K562 (cell line): ENCODE results near the gene APP. TPM values are rescaled to one million over a fixed set of nuclear protein-coding genes. Genes with fewer than 3 reads are reported as not detected.

Experiments
- ATAC-seq: fragments of 200-7000 bp; cut with Tn5 transposase; 3 replicates; pipeline ENCODE4 v1.9.1; 2020; ENCODE audit warnings: moderate library complexity
- BruUV-seq: library from RNA; stranded (reverse); fragments of 400-500 nt; replicated peaks from 2 replicates; lab custom pipeline; 2021; lab: Mats Ljungman, UMichigan
- CTCF ChIA-PET: fragments of 300-600 bp; formaldehyde crosslinking; extraction: SDS; loops from one replicate; lab custom pipeline; 2021; ENCODE audit warnings: low intra/inter-chr PET ratio; lab: Yijun Ruan, JAX
- POLR2A ChIA-PET: fragments of 300-600, 350-650 bp; sonication (Branson Sonifier 250); formaldehyde crosslinking; extraction: SDS; loops from one replicate; lab custom pipeline; 2021; ENCODE audit warnings: antibody characterized with exemption, inconsistent platforms; lab: Yijun Ruan, JAX
- DNase-seq, 4 experiments: peaks; one replicate each; pipeline versions ENCODE4 v3.0.0 to v3.0.0-alpha.2; 2011 to 2018; ENCODE audit warnings: low spot score in 3 of 4, mixed read lengths in 3 of 4; ENCODE audit errors: extremely low read depth in 1 of 4
- FAIRE-seq: peaks from 2 replicates; lab custom pipeline; 2011; peaks lifted over from hg19 to GRCh38; lab: Jason Lieb, UNC
- H2AFZ ChIP-seq: 2 replicates; pipeline ENCODE4 v1.6.0; 2011; ENCODE audit warnings: low read depth, low read length, control low read depth, inconsistent platforms
- H3K27ac ChIP-seq: fragments of 200-600 bp; 3 replicates; pipeline ENCODE4 v1.8.0; 2011; ENCODE audit warnings: low read depth, mild to moderate bottlenecking, control low read depth, inconsistent platforms, low read length, moderate library complexity, mixed read lengths; ENCODE audit errors: extremely low read depth
- H3K27me3 ChIP-seq, 2 experiments: fragments of 300-600 bp in 1 of 2; 2 replicates in 1 of 2; 3 replicates in 1 of 2; pipeline versions ENCODE4 v1.6.0 to v1.8.0; 2011; ENCODE audit warnings: inconsistent platforms in 2 of 2, low read length in 2 of 2, mild to moderate bottlenecking in 1 of 2, mixed read lengths in 1 of 2, moderate library complexity in 1 of 2; ENCODE audit not compliant: control insufficient read depth in 2 of 2, insufficient read depth in 2 of 2
- H3K36me3 ChIP-seq: fragments of 300-600 bp; 3 replicates; pipeline ENCODE4 v1.8.0; 2011; ENCODE audit warnings: mild to moderate bottlenecking, low read length, inconsistent platforms; ENCODE audit not compliant: control insufficient read depth, insufficient read depth
- H3K4me1 ChIP-seq, 2 experiments: fragments of 200-600 bp in 1 of 2; replicated peaks in 1 of 2; 2 replicates in 1 of 2; 3 replicates in 1 of 2; pipeline versions ENCODE4 v1.5.1 to v1.8.0; 2011; ENCODE audit warnings: inconsistent platforms in 2 of 2, low read length in 2 of 2, mild to moderate bottlenecking in 1 of 2, mixed read lengths in 1 of 2, moderate library complexity in 1 of 2; ENCODE audit not compliant: control insufficient read depth in 2 of 2, insufficient read depth in 2 of 2
- H3K4me2 ChIP-seq: 2 replicates; pipeline ENCODE4 v1.6.1; 2011; ENCODE audit warnings: low read length, control low read depth, inconsistent platforms, mixed read lengths; ENCODE audit not compliant: insufficient read depth
- H3K4me3 ChIP-seq: fragments of 200-600 bp; sonication (generic), shearing (Covaris generic); 2 replicates; pipeline ENCODE4 v1.5.1; 2016; ENCODE audit warnings: control low read depth, inconsistent platforms
- H3K79me2 ChIP-seq: fragments of 200-600 bp; 3 replicates; pipeline ENCODE4 v1.8.0; 2011; ENCODE audit warnings: low read length, inconsistent platforms; ENCODE audit not compliant: control insufficient read depth, insufficient read depth
- H3K9ac ChIP-seq, 2 experiments: 2 replicates each; pipeline versions ENCODE4 v1.6.0 to v1.6.1; 2011; ENCODE audit warnings: low read depth in 2 of 2, low read length in 2 of 2, control low read depth in 1 of 2, inconsistent platforms in 1 of 2, mild to moderate bottlenecking in 1 of 2, mixed read lengths in 1 of 2; ENCODE audit not compliant: insufficient read depth in 1 of 2
- H3K9me1 ChIP-seq: one replicate; pipeline ENCODE4 v1.6.0; 2011; ENCODE audit warnings: inconsistent platforms, mild to moderate bottlenecking, low read length, moderate library complexity; ENCODE audit not compliant: control insufficient read depth, insufficient read depth
- H3K9me3 ChIP-seq: replicated peaks from 2 replicates; pipeline ENCODE4 v1.5.1; 2011; ENCODE audit warnings: low read depth, low read length, inconsistent platforms; ENCODE audit not compliant: control insufficient read depth, insufficient read depth
- H4K20me1 ChIP-seq: replicated peaks from 2 replicates; pipeline ENCODE4 v1.6.1; 2011; ENCODE audit warnings: low read length, inconsistent platforms, mixed read lengths; ENCODE audit not compliant: control insufficient read depth, insufficient read depth
- ASH1L ChIP-seq: fragments of 450-650 bp; IDR thresholded peaks from 2 replicates; pipeline ENCODE4 v1.6.1; 2018; ENCODE audit warnings: borderline replicate concordance, mild to moderate bottlenecking, low read depth; ENCODE audit not compliant: partially characterized antibody
- CLOCK ChIP-seq: fragments of 250-450 bp; sonication (Bioruptor Pico); IDR thresholded peaks from 2 replicates; pipeline ENCODE4 v1.4.0; 2020; ENCODE audit warnings: mild to moderate bottlenecking, moderate library complexity, borderline replicate concordance
- EP300 ChIP-seq: IDR thresholded peaks from 2 replicates; pipeline ENCODE4 v1.6.1; 2012; ENCODE audit warnings: low read length, improper control_type of control experiment
- PHB ChIP-seq: fragments of 250-450 bp; sonication (Bioruptor Pico); IDR thresholded peaks from 2 replicates; pipeline ENCODE4 v1.5.0; 2021
- PTRF ChIP-seq: fragments of 450-650 bp; IDR thresholded peaks from 2 replicates; pipeline ENCODE4 v1.6.1; 2016; ENCODE audit warnings: mild to moderate bottlenecking, missing genetic modification characterization, missing compliant biosample characterization
- RNF219 ChIP-seq: fragments of 250-450 bp; sonication (Bioruptor Pico); IDR thresholded peaks from 2 replicates; pipeline ENCODE4 v1.5.0; 2022; ENCODE audit warnings: mild to moderate bottlenecking
- ZBTB33 ChIP-seq: sonication (generic); formaldehyde crosslinking; IDR thresholded peaks from 2 replicates; pipeline ENCODE4 v1.8.1; 2023; ENCODE audit warnings: mild to moderate bottlenecking, missing genetic modification reagents
- ZNF75A ChIP-seq: fragments of 450-650 bp; formaldehyde crosslinking; IDR thresholded peaks from 2 replicates; pipeline ENCODE4 v1.4.0; 2020; ENCODE audit warnings: mild to moderate bottlenecking
- WGBS: fragments of 100-300 bp; shearing (Covaris generic); methylation state at CpG from one replicate; pipeline ENCODE4 v1.1.6; 2016; ENCODE audit warnings: low coverage, mixed read lengths; ENCODE audit not compliant: insufficient coverage; ENCODE audit errors: missing lambda C conversion rate; 5-methylcytosine and 5-hydroxymethylcytosine counted together
- in situ Hi-C: fragments of 300-500 bp; cut with MboI; formaldehyde crosslinking; loops from 4 replicates; pipeline ENCODE4 v1.15.0; 2018; ENCODE audit warnings: inconsistent platforms, mixed read lengths
- intact Hi-C: fragments of 100-400 bp; cut with micrococcal nuclease; formaldehyde crosslinking; loops from 2 replicates; pipeline ENCODE4 v1.14.2; 2022
- polyA plus RNA-seq, 8 experiments: library from polyadenylated mRNA; depleted of rRNA in 4 of 8; stranded (reverse) in 5 of 8; unstranded in 3 of 8; fragments of >200 nt; fragmentation: Nextera tagmentation in 2 of 8; fragmentation: Illumina TruSeq in 1 of 8; extraction: Ambion mirVana in 2 of 8; extraction: Trizol in 1 of 8; gene quantifications; 2 replicates each; pipeline versions ENCODE4 v1.2.1 to v1.2.3, GENCODE V29; 2011 to 2014; ENCODE audit warnings: inconsistent platforms in 1 of 8, missing spikeins in 1 of 8
- total RNA-seq, 7 experiments: library from RNA; depleted of rRNA in 6 of 7; stranded (reverse); fragments of >200 nt in 6 of 7; fragmentation: Illumina TruSeq in 2 of 7; extraction: Trizol in 2 of 7; gene quantifications; 2 replicates each; pipeline versions ENCODE4 v1.2.1 to v1.2.3, GENCODE V29; 2011 to 2021; ENCODE audit warnings: low replicate concordance in 1 of 7

APP gene
- total and polyA plus RNA-seq, 9 of the 15 experiments (the other 6 are each of a cell fraction or from before 2014, with no cell fraction given): 0.01 to 1.5 (median 0.16) TPM; not detected in 5

GRCh38 chr21:26165331-26165730 lies 5.2 kb downstream of the APP start:
- in situ Hi-C loops (no loop called here), intact Hi-C loops (no loop called here)
- H3K27ac ChIP-seq: no peak overlapping the region
- H3K36me3 ChIP-seq: no peaks in the 10 kb centered on the region
- ATAC-seq: no peak
- no peaks in the 10 kb centered on the region for H3K9me3 ChIP-seq
- CTCF ChIA-PET: no interaction called here
- H3K4me2 ChIP-seq: no peak overlapping the region
- POLR2A ChIA-PET: no interaction called here
- no TSS peak for BruUV-seq
- H3K27me3 ChIP-seq: no peaks in the 10 kb centered on the region
- no peak overlapping the region for H3K9ac ChIP-seq
- H3K79me2 ChIP-seq: no peaks in the 10 kb centered on the region
- TF ChIP-seq RNF219: no peak
- TF ChIP-seq ZNF75A: no peak
- TF ChIP-seq PTRF (tag): no peak
- TF ChIP-seq ASH1L: no peak
- no peak for TF ChIP-seq CLOCK
- no peak for TF ChIP-seq EP300
- no peak for TF ChIP-seq ZBTB33 (CRISPR knock-in tag)
- TF ChIP-seq PHB (CRISPR knock-in tag): no peak
- no peaks in the 10 kb centered on the region for H3K9me1 ChIP-seq
- H3K4me1 ChIP-seq: peaks cover 0 to 10% of the 10 kb centered on the region in 2 experiments; a peak in 2 of 5 replicates
- no peak for DNase-seq
- H4K20me1 ChIP-seq: no peaks in the 10 kb centered on the region
- no peak overlapping the region for H3K4me3 ChIP-seq
- FAIRE-seq: no peak
- no peak overlapping the region for H2AFZ ChIP-seq
- WGBS: 1% methylated on average over 5 of the region's 5 CpGs
